Activated T-cell treated with anti-CD3 and anti-CD28 coated beads, Interleukin-2, amount 50 U/mL, for 4 hours (primary cell): ENCODE results near the gene COL12A1. TPM values are rescaled to one million over a fixed set of nuclear protein-coding genes. Genes with fewer than 3 reads are reported as not detected.

Experiments used
- ATAC-seq, 2 donors: fragments of 200-7000 bp; cut with Tn5 transposase; one replicate each; pipeline ENCODE4 v1.10.0; 2021
- DNase-seq: peaks from one replicate; pipeline ENCODE4 v3.0.0-alpha.2; 2020
- H3K27me3 Mint-ChIP-seq: one replicate; pipeline ENCODE4 v1.8.0; 2021; ENCODE audit warnings: low read depth, mixed read lengths
- H3K36me3 Mint-ChIP-seq: one replicate; pipeline ENCODE4 v1.8.0; 2022; ENCODE audit warnings: mixed read lengths; ENCODE audit not compliant: insufficient read depth
- H3K4me1 Mint-ChIP-seq: one replicate; pipeline ENCODE4 v1.8.0; 2021; ENCODE audit warnings: low read depth, mixed read lengths
- H3K4me3 Mint-ChIP-seq: one replicate; pipeline ENCODE4 v1.8.0; 2021; ENCODE audit warnings: mild to moderate bottlenecking, moderate library complexity, mixed read lengths
- H3K9me3 Mint-ChIP-seq: one replicate; pipeline ENCODE4 v1.8.0; 2021; ENCODE audit warnings: mixed read lengths
- total RNA-seq, 3 donors: library from RNA; stranded (reverse); gene quantifications; one replicate each; pipeline ENCODE4 v1.2.1, GENCODE V29; 2021

The COL12A1 gene
- total RNA-seq, 3 donors from 2014 or later, result 0.29 to 0.40 (median 0.30) TPM

- Mint-ChIP-seq H3K9me3 (peaks cover 5% of the 10 kb centered on the region), H3K4me3 (no peak overlapping the region), H3K36me3 (no peaks in the 10 kb centered on the region), H3K4me1 (no peaks in the 10 kb centered on the region), H3K27me3 (peaks cover 11% of the 10 kb centered on the region)
- ATAC-seq (no peak), DNase-seq (no peak)
Observed at GRCh38 chr6:75077701-75078100, 128.2 kb downstream of the COL12A1 start.

DNA sequence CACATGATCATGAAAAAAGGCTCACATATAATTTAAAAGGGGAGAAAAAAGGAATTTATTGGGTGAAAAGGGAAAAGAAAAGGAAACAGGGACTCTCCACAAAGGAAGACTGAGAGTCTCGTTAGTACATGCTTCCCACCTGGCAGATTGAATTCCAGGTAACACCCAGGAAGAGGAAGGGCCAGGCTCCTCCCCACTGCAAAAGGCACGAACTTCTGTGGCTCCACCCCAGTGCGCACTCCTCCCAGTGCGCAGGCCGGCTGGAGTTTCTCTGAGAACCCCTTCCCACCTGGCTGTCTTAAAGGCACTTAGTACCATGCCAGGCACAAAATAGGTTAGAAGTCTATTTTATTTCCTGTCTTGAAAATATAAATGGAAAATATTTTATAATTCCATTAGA lies 129.8 kb downstream of the COL12A1 start:
- Mint-ChIP-seq H3K27me3 (peaks cover 8% of the 10 kb centered on the region), H3K4me3 (no peak overlapping the region), H3K9me3 (peaks cover 5% of the 10 kb centered on the region), H3K4me1 (no peaks in the 10 kb centered on the region), H3K36me3 (no peaks in the 10 kb centered on the region)
- DNase-seq (no peak), ATAC-seq (no peak)

- ATAC-seq (no peak), DNase-seq (no peak)
- no peaks in the 10 kb centered on the region for H3K36me3 Mint-ChIP-seq
- no peaks in the 10 kb centered on the region for H3K4me1 Mint-ChIP-seq
- H3K27me3 Mint-ChIP-seq, result peaks cover 3% of the 10 kb centered on the region
- H3K9me3 Mint-ChIP-seq, result peaks cover 4% of the 10 kb centered on the region
- H3K4me3 Mint-ChIP-seq, result no peak overlapping the region
Observed at GRCh38 chr6:75070244-75070643, 135.6 kb downstream of the COL12A1 start.

DNA sequence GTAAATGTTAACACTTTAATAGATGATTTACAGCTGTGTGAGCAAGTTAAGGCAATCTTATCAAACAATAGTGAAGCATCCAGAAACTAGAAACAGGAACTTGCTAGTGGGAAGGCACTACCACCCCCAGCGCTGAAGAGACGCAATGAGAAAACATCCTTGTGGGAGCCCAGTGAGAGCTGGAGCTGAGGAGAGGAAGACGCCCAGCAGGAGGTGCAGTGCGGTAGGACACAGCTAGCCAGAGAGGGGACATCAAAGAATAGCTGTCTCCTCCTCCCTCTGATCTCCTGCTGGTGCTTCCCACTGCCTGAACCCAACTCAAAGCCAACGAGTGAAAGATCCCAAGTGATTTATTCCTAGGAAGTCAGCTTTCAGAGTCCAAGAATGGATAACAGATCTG lies 140.3 kb downstream of the COL12A1 start:
- Mint-ChIP-seq H3K9me3 (peaks cover 4% of the 10 kb centered on the region), H3K4me3 (no peak overlapping the region)

DNA sequence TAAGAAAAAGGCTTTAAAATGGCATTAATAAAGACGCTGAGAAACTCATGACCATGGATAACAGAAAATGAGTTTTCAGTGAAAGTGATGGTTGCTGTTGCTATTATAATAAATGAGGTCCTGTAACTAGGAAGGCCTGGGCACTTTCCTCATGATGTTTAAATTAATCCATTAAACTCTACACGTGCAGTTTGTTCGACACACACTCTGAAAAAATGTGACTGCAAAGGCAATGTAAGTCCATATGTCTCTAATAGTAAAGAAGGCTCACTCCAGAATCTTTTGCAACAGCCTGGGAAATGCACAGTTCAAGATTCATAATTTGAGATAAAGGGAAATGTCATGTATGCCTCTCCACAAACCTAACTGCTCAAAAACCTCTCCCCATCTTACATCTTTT lies 153.4 kb downstream of the COL12A1 start:
- Mint-ChIP-seq H3K9me3 (no peaks in the 10 kb centered on the region), H3K4me1 (no peaks in the 10 kb centered on the region), H3K27me3 (no peaks in the 10 kb centered on the region), H3K36me3 (no peaks in the 10 kb centered on the region), H3K4me3 (no peak overlapping the region)
- ATAC-seq (no peak), DNase-seq (no peak)

More for the DNA sequence above, 140.3 kb downstream of the COL12A1 start:
- no peaks in the 10 kb centered on the region for H3K36me3 Mint-ChIP-seq
- no peak for ATAC-seq
- DNase-seq, result no peak
- no peaks in the 10 kb centered on the region for H3K4me1 Mint-ChIP-seq
- no peaks in the 10 kb centered on the region for H3K27me3 Mint-ChIP-seq

DNA sequence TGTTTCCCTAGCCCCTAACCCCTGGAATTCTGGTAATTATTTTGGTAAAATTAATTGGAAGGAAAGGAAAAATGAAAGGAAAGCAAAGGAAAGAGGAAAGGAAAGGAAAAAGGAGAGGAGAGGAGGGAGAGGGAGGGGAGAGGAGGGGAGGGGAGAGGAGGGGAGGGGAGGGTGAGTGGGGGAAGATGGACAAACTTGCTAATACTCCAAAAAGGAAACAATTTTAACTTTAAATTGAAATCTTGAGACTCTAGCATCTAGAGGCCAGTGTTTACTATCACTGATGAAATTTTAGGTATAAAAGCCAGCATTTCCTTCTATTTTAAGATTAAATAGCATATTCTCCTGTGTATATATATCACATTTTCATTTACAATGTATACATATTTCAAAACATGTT lies 156.5 kb downstream of the COL12A1 start:
- ATAC-seq, result no peak
- Mint-ChIP-seq H3K36me3 (no peaks in the 10 kb centered on the region), H3K4me3 (no peak overlapping the region), H3K4me1 (no peaks in the 10 kb centered on the region), H3K27me3 (no peaks in the 10 kb centered on the region), H3K9me3 (peaks cover 3% of the 10 kb centered on the region)
- no peak for DNase-seq

GRCh38 chr6:75044846-75045245 lies 161.0 kb downstream of the COL12A1 start:
- Mint-ChIP-seq H3K9me3 (peaks cover 19% of the 10 kb centered on the region), H3K36me3 (no peaks in the 10 kb centered on the region), H3K4me3 (no peak overlapping the region), H3K4me1 (no peaks in the 10 kb centered on the region), H3K27me3 (no peaks in the 10 kb centered on the region)
- no peak for DNase-seq
- ATAC-seq, result no peak

DNA sequence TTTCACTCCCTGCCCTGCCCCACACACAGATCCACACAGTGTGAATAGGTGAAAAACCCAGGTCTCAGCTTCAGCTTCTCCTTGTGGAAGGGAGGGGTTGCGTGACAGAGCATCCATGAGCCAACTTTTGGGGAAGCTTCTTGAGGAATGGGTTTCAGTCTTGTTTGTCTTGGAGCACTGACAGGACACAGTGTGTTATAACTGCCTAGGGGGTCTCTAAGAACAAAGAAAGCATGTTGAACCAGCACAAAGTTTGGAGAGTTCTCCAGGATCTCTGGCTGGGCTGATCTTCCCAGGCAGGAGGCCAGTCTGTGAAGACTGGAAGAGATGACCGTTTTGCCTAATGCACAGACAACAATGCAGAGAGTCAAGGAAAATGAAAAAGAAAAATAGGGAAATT lies 164.5 kb downstream of the COL12A1 start:
- Mint-ChIP-seq H3K4me3 (no peak overlapping the region), H3K36me3 (no peaks in the 10 kb centered on the region), H3K27me3 (no peaks in the 10 kb centered on the region), H3K4me1 (no peaks in the 10 kb centered on the region), H3K9me3 (peaks cover 19% of the 10 kb centered on the region)
- no peak for DNase-seq
- ATAC-seq, result no peak

Other genes starting within 250 kb of the COL12A1 start
- gene COX7A2, start 37.7 kb upstream of the COL12A1 start, total RNA-seq, result 100 to 1,000 TPM; 469 to 506 (median 486) TPM
- gene TMEM30A, start 78.7 kb upstream of the COL12A1 start, total RNA-seq, result 10 to 100 TPM; 47.7 to 60.4 (median 55.7) TPM